GM12874 (cell line): ENCODE results near the gene LMAN1.

Source experiments
- CTCF ChIP-seq: IDR thresholded peaks from 2 replicates; pipeline ENCODE4 v1.5.1; 2011; ENCODE audit warnings: low read depth, mild to moderate bottlenecking, control low read depth, low read length, moderate library complexity; ENCODE audit not compliant: insufficient read depth

Gene LMAN1

GRCh38 chr18:59303006-59303405, 56.1 kb downstream of the LMAN1 start:
- TF ChIP-seq CTCF, result no peak

GRCh38 chr18:59301929-59302328, 57.1 kb downstream of the LMAN1 start:
- no peak for TF ChIP-seq CTCF

- TF ChIP-seq CTCF, result no peak
Observed at GRCh38 chr18:59300676-59301285, 58.3 kb downstream of the LMAN1 start.

GRCh38 chr18:59298871-59299270, 60.2 kb downstream of the LMAN1 start:
- no peak for TF ChIP-seq CTCF

GRCh38 chr18:59293317-59293716, 65.7 kb downstream of the LMAN1 start:
- TF ChIP-seq CTCF, result no peak

GRCh38 chr18:59286341-59286740, 72.7 kb downstream of the LMAN1 start:
- no peak for TF ChIP-seq CTCF

GRCh38 chr18:59282341-59282740, 76.7 kb downstream of the LMAN1 start:
- TF ChIP-seq CTCF, result no peak
